ENCODE results near the gene GRK5. TPM values are rescaled to one million over a fixed set of nuclear protein-coding genes. Genes with fewer than 3 reads are reported as not detected.

Gene GRK5
- total and polyA plus RNA-seq, 7 donors, result 7.9 to 32.4 (median 19.8) TPM

- intact Hi-C loops (cut with DNase I), result no loop called here
Observed at GRCh38 chr10:119357412-119358151, 150.2 kb downstream of the GRK5 start.

DNA sequence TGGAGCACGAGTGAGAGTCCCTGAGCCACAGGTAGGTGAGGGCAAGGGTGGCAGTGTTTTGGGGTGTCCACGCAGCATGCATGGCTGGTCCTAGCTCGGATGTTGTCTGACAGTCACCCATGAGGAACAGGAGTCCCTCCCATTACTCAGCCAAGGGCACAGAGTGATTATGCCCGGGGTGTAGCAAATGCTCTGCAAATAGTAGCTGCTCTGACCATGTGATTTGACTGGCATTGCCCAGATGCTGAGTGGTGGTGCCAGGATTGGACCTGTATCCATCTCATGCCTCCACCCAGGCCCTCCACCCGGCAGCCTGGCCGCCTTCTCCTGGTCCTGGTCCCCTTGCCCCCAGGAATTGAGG is 150.8 kb downstream of the GRK5 start:
- no peak overlapping the region for H3K4me3 ChIP-seq
- TF ChIP-seq, protein P1, sequence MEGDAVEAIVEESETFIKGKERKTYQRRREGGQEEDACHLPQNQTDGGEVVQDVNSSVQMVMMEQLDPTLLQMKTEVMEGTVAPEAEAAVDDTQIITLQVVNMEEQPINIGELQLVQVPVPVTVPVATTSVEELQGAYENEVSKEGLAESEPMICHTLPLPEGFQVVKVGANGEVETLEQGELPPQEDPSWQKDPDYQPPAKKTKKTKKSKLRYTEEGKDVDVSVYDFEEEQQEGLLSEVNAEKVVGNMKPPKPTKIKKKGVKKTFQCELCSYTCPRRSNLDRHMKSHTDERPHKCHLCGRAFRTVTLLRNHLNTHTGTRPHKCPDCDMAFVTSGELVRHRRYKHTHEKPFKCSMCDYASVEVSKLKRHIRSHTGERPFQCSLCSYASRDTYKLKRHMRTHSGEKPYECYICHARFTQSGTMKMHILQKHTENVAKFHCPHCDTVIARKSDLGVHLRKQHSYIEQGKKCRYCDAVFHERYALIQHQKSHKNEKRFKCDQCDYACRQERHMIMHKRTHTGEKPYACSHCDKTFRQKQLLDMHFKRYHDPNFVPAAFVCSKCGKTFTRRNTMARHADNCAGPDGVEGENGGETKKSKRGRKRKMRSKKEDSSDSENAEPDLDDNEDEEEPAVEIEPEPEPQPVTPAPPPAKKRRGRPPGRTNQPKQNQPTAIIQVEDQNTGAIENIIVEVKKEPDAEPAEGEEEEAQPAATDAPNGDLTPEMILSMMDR (IDR thresholded peaks at IDR 0.05), result no peak
- TF ChIP-seq EP300 (IDR thresholded peaks at IDR 0.05) (no peak), POLR2AphosphoS5 (IDR thresholded peaks at IDR 0.05) (no peak)
- peaks cover 0 to 4% (median 0%) of the 10 kb centered on the region in 4 donors for H3K9me3 ChIP-seq
- no peaks in the 10 kb centered on the region for H3K27me3 ChIP-seq
- DNase-seq, result no peak
- intact Hi-C loops (cut with DNase I), result no loop called here
- H3K27ac ChIP-seq, result peak overlapping the region in 1 of 4 donors; percentile 50
- 81 to 88% methylated on average over 6 of the region's 6 CpGs for WGBS, 2 donors
- peaks cover 0 to 36% (median 21%) of the 10 kb centered on the region in 4 donors for H3K4me1 ChIP-seq
- no peaks in the 10 kb centered on the region for H3K36me3 ChIP-seq

More at GRCh38 chr10:119357412-119358151, 150.2 kb downstream of the GRK5 start:
- WGBS, 2 donors, result 91 to 94% methylated on average over 14 of the region's 14 CpGs
- no peaks in the 10 kb centered on the region for H3K36me3 ChIP-seq
- H3K27ac ChIP-seq, result peak overlapping the region in 3 of 4 donors; percentile 19 to 52 (median 50)
- peaks cover 0 to 34% (median 22%) of the 10 kb centered on the region in 4 donors for H3K4me1 ChIP-seq
- TF ChIP-seq, protein P1 (IDR thresholded peaks at IDR 0.05), result no peak
- TF ChIP-seq EP300 (IDR thresholded peaks at IDR 0.05) (no peak), POLR2A (IDR thresholded peaks at IDR 0.05) (no peak), POLR2AphosphoS5 (IDR thresholded peaks at IDR 0.05) (no peak)
- H3K9me3 ChIP-seq, result peaks cover 0 to 4% (median 0%) of the 10 kb centered on the region in 4 donors
- DNase-seq, result peak; percentile 61
- H3K27me3 ChIP-seq, result no peaks in the 10 kb centered on the region
- H3K4me3 ChIP-seq, result no peak overlapping the region

GRCh38 chr10:119358567-119358966 is 151.2 kb downstream of the GRK5 start:
- intact Hi-C loops (cut with DNase I), result no loop called here
- no peak overlapping the region for H3K4me3 ChIP-seq
- H3K36me3 ChIP-seq, result no peaks in the 10 kb centered on the region
- H3K27me3 ChIP-seq, result no peaks in the 10 kb centered on the region
- peak; percentile 52 for DNase-seq
- peaks cover 0 to 31% (median 19%) of the 10 kb centered on the region in 4 donors for H3K4me1 ChIP-seq
- 89 to 95% methylated on average over 2 of the region's 2 CpGs for WGBS, 2 donors
- no peak for TF ChIP-seq EP300 (IDR thresholded peaks at IDR 0.05)
- TF ChIP-seq POLR2AphosphoS5 (IDR thresholded peaks at IDR 0.05), result no peak
- TF ChIP-seq, protein P1 (IDR thresholded peaks at IDR 0.05), result no peak
- no peak for TF ChIP-seq POLR2A (IDR thresholded peaks at IDR 0.05)
- H3K9me3 ChIP-seq, result peaks cover 0 to 4% (median 0%) of the 10 kb centered on the region in 4 donors
- H3K27ac ChIP-seq, result no peak overlapping the region

- Histone ChIP-seq H3K27me3 (no peaks in the 10 kb centered on the region), H3K27ac (no peak overlapping the region), H3K9me3 (peaks cover 0 to 4% (median 0%) of the 10 kb centered on the region in 4 donors), H3K36me3 (no peaks in the 10 kb centered on the region), H3K4me3 (no peak overlapping the region), H3K4me1 (peaks cover 0 to 30% (median 18%) of the 10 kb centered on the region in 4 donors)
- WGBS, 2 donors, result 85 to 96% methylated on average over 4 of the region's 4 CpGs
- TF ChIP-seq, protein P1 (IDR thresholded peaks at IDR 0.05), result no peak
- TF ChIP-seq POLR2AphosphoS5 (IDR thresholded peaks at IDR 0.05) (no peak), EP300 (IDR thresholded peaks at IDR 0.05) (no peak), POLR2A (IDR thresholded peaks at IDR 0.05) (no peak)
- intact Hi-C loops (cut with DNase I), result no loop called here
- peak; percentile 35 for DNase-seq
Observed at GRCh38 chr10:119359025-119359424, 151.7 kb downstream of the GRK5 start.

Measured in sigmoid colon (tissue), 7 donors.